OCI-LY7 (cell line): ENCODE results near the gene ABHD1. TPM values are rescaled to one million over a fixed set of nuclear protein-coding genes. Genes with fewer than 3 reads are reported as not detected.
"Not testable (repeated sequence)": the region's sequence is repeated elsewhere in the genome, so short reads cannot be mapped to it uniquely, and the experiment has no call there.

ENCODE experiments used
- BruUV-seq: library from RNA; stranded (reverse); fragments of 400-500 nt; replicated peaks from 2 replicates; lab custom pipeline; 2021; lab: Mats Ljungman, UMichigan
- CTCF ChIA-PET: fragments of 300-600 bp; sonication (Branson Sonifier 250); formaldehyde crosslinking; loops from one replicate; lab custom pipeline; 2022; ENCODE audit warnings: antibody characterized with exemption; ENCODE audit not compliant: unreplicated experiment; lab: Charles Lee
- POLR2A ChIA-PET: fragments of 300-600 bp; sonication (Branson Sonifier 250); formaldehyde crosslinking; loops from one replicate; lab custom pipeline; 2022; ENCODE audit warnings: antibody characterized with exemption; lab: Charles Lee
- DNase-seq: peaks from one replicate; pipeline ENCODE4 v3.0.0-alpha.2; 2015; ENCODE audit warnings: low spot score
- H2AFZ ChIP-seq: fragments of 200-600 bp; sonication (generic), shearing (Covaris generic); 2 replicates; pipeline ENCODE4 v1.6.1; 2014; ENCODE audit warnings: mild to moderate bottlenecking, antibody characterized with exemption, low read length, moderate library complexity
- H3K27ac ChIP-seq: fragments of 200-600 bp; sonication (generic); 2 replicates; pipeline ENCODE4 v1.5.1; 2014; ENCODE audit warnings: mixed run types, low read depth, mild to moderate bottlenecking, moderate library complexity, low read length, inconsistent platforms; ENCODE audit not compliant: poor library complexity, severe bottlenecking
- H3K36me3 ChIP-seq: fragments of 200-600 bp; sonication (generic); 2 replicates; pipeline ENCODE4 v1.6.1; 2014; ENCODE audit warnings: mild to moderate bottlenecking, antibody characterized with exemption, low read length, moderate library complexity, mixed read lengths; ENCODE audit not compliant: insufficient read depth
- H3K4me1 ChIP-seq: fragments of 200-600 bp; sonication (generic); 2 replicates; pipeline ENCODE4 v1.5.1; 2014; ENCODE audit warnings: mild to moderate bottlenecking, low read length; ENCODE audit not compliant: insufficient read depth, poor library complexity, severe bottlenecking
- H3K4me2 ChIP-seq: fragments of 200-600 bp; sonication (generic); 2 replicates; pipeline ENCODE4 v1.6.1; 2014; ENCODE audit warnings: mild to moderate bottlenecking, low read length
- H3K4me3 ChIP-seq: fragments of 200-600 bp; sonication (generic); 2 replicates; pipeline ENCODE4 v1.5.1; 2014; ENCODE audit warnings: mild to moderate bottlenecking, low read depth, low read length; ENCODE audit not compliant: poor library complexity, severe bottlenecking
- H3K79me2 ChIP-seq: fragments of 200-600 bp; sonication (generic); 2 replicates; pipeline ENCODE4 v1.6.1; 2016; ENCODE audit warnings: low read depth, mild to moderate bottlenecking, low read length, moderate library complexity, mixed read lengths; ENCODE audit not compliant: insufficient read depth
- H3K9me2 ChIP-seq: fragments of 200-600 bp; sonication (generic); 2 replicates; pipeline ENCODE4 v1.6.1; 2016; ENCODE audit warnings: mild to moderate bottlenecking, low read length, mixed read lengths; ENCODE audit not compliant: insufficient read depth
- H3K9me3 ChIP-seq: fragments of 200-600 bp; sonication (generic); 2 replicates; pipeline ENCODE4 v1.6.1; 2014; ENCODE audit warnings: mild to moderate bottlenecking, mixed run types, low read length, mixed read lengths
- H4K20me1 ChIP-seq: fragments of 200-600 bp; sonication (generic); 2 replicates; pipeline ENCODE4 v1.6.1; 2014; ENCODE audit warnings: mild to moderate bottlenecking, antibody characterized with exemption, low read length, moderate library complexity, mixed read lengths; ENCODE audit not compliant: insufficient read depth
- CTCF ChIP-seq: fragments of 200-600 bp; sonication (generic); conservative IDR thresholded peaks from 2 replicates; pipeline ENCODE4 v1.5.1; 2014; ENCODE audit warnings: mild to moderate bottlenecking, antibody characterized with exemption, low read length, moderate library complexity, mixed read lengths
- EZH2phosphoT487 ChIP-seq: fragments of 200-600 bp; sonication (generic); IDR thresholded peaks from 2 replicates; pipeline ENCODE4 v1.6.1; 2018; ENCODE audit warnings: low read depth, borderline replicate concordance, mild to moderate bottlenecking, mixed run types, antibody characterized with exemption, low read length, moderate library complexity, mixed read lengths
- intact Hi-C: fragments of 100-400 bp; cut with micrococcal nuclease; formaldehyde crosslinking; loops from one replicate; pipeline ENCODE4 v1.10.0; 2022; ENCODE audit not compliant: unreplicated experiment
- total RNA-seq, 2 experiments: library from RNA; depleted of rRNA in 1 of 2; stranded (reverse); fragments of >200 nt in 1 of 2; shearing (Covaris generic) in 1 of 2; gene quantifications; 2 replicates each; pipeline ENCODE4 v1.2.3, GENCODE V29; 2014 to 2022

The ABHD1 gene
- total RNA-seq, 2 experiments from 2014 or later, result not detected

- Histone ChIP-seq H3K79me2 (no peaks in the 10 kb centered on the region), H3K4me2 (no peak overlapping the region), H4K20me1 (no peaks in the 10 kb centered on the region), H3K27ac (no peak overlapping the region), H2AFZ (no peak overlapping the region), H3K4me3 (no peak overlapping the region), H3K9me3 (no peaks in the 10 kb centered on the region), H3K9me2 (no peaks in the 10 kb centered on the region), H3K4me1 (peaks cover 10% of the 10 kb centered on the region), H3K36me3 (no peaks in the 10 kb centered on the region)
- BruUV-seq, result no TSS peak
- ChIA-PET CTCF (interaction anchor here (1.4 kb wide), 1 partner anchor 25 kb away, joined by 3 read pairs; no protein-coding TSS in a partner anchor), POLR2A (interaction anchor here (0.6 to 0.7 kb wide), 3 partner anchors 12 to 519 kb away, joined by 3 to 4 read pairs (median 3); no protein-coding TSS in a partner anchor)
- DNase-seq, result no peak
- TF ChIP-seq EZH2phosphoT487 (no peak), CTCF (no peak)
- intact Hi-C loops, result no loop called here
Measured at GRCh38 chr2:27109083-27109482, 14.5 kb upstream of the ABHD1 start.

GRCh38 chr2:27110603-27111352, 12.8 kb upstream of the ABHD1 start:
- H3K4me3 ChIP-seq, CTCF ChIA-PET, BruUV-seq: not testable (repeated sequence)

GRCh38 chr2:27111392-27112078, 12.1 kb upstream of the ABHD1 start:
- DNase-seq, CTCF ChIA-PET, H3K27ac ChIP-seq, H3K79me2 ChIP-seq, H3K36me3 ChIP-seq, H3K4me3 ChIP-seq, H3K4me1 ChIP-seq, H2AFZ ChIP-seq, H3K9me3 ChIP-seq, BruUV-seq, H3K4me2 ChIP-seq, H4K20me1 ChIP-seq, H3K9me2 ChIP-seq: not testable (repeated sequence)
- POLR2A ChIA-PET, result interaction anchor here (0.6 kb wide), 1 partner anchor 138 kb away, joined by 4 read pairs; no protein-coding TSS in a partner anchor
- intact Hi-C loops, result loop anchor here (5.0 kb wide), 1 partner anchor 191 kb away; no protein-coding TSS in a partner anchor

More at GRCh38 chr2:27110603-27111352, 12.8 kb upstream of the ABHD1 start:
- POLR2A ChIA-PET, H3K4me1 ChIP-seq, DNase-seq, H3K9me2 ChIP-seq, H3K9me3 ChIP-seq, H3K27ac ChIP-seq, H4K20me1 ChIP-seq, H3K36me3 ChIP-seq, H3K4me2 ChIP-seq, H3K79me2 ChIP-seq, H2AFZ ChIP-seq: not testable (repeated sequence)
- intact Hi-C loops, result loop anchor here (5.0 kb wide), 1 partner anchor 192 kb away; no protein-coding TSS in a partner anchor
